HEK293 (cell line): ENCODE data around the gene SNRPB2.

ENCODE experiments used
- GLIS1 ChIP-seq: fragments of 450-650 bp; formaldehyde crosslinking; IDR thresholded peaks from 2 replicates; pipeline ENCODE4 v1.5.1; 2016; ENCODE audit warnings: missing biosample characterization, missing genetic modification characterization
- HOXA7 ChIP-seq: sonication (generic); formaldehyde crosslinking; IDR thresholded peaks from 2 replicates; pipeline ENCODE4 v1.8.1; 2022; ENCODE audit warnings: missing genetic modification reagents, borderline replicate concordance
- KLF16 ChIP-seq: fragments of 450-650 bp; formaldehyde crosslinking; IDR thresholded peaks from 2 replicates; pipeline ENCODE4 v1.5.1; 2017; ENCODE audit warnings: missing biosample characterization, missing genetic modification characterization
- SALL2 ChIP-seq: fragments of 450-650 bp; formaldehyde crosslinking; IDR thresholded peaks from 2 replicates; pipeline ENCODE4 v1.5.0; 2017; ENCODE audit warnings: missing biosample characterization, mild to moderate bottlenecking, missing genetic modification characterization, borderline replicate concordance
- SCRT2 ChIP-seq: fragments of 450-650 bp; formaldehyde crosslinking; IDR thresholded peaks from 2 replicates; pipeline ENCODE4 v1.5.1; 2016; ENCODE audit warnings: missing biosample characterization, missing genetic modification characterization
- ZBTB17 ChIP-seq: fragments of 450-650 bp; formaldehyde crosslinking; IDR thresholded peaks from 2 replicates; pipeline ENCODE4 v1.5.1; 2016; ENCODE audit warnings: missing biosample characterization, missing genetic modification characterization
- ZIC2 ChIP-seq: fragments of 450-650 bp; formaldehyde crosslinking; IDR thresholded peaks from 2 replicates; pipeline ENCODE4 v1.5.1; 2016; ENCODE audit warnings: missing biosample characterization, missing genetic modification characterization
- ZNF155 ChIP-seq: fragments of 450-650 bp; formaldehyde crosslinking; IDR thresholded peaks from 2 replicates; pipeline ENCODE4 v1.5.1; 2016; ENCODE audit warnings: missing biosample characterization, missing genetic modification characterization
- ZNF157 ChIP-seq: fragments of 450-650 bp; formaldehyde crosslinking; IDR thresholded peaks from 2 replicates; pipeline ENCODE4 v1.5.1; 2016; ENCODE audit warnings: missing biosample characterization, missing genetic modification characterization
- ZNF174 ChIP-seq: fragments of 450-650 bp; formaldehyde crosslinking; IDR thresholded peaks from 2 replicates; pipeline ENCODE4 v1.5.0; 2017; ENCODE audit warnings: missing biosample characterization, mild to moderate bottlenecking, missing genetic modification characterization
- ZNF223 ChIP-seq: fragments of 450-650 bp; formaldehyde crosslinking; IDR thresholded peaks from 2 replicates; pipeline ENCODE4 v1.5.1; 2016; ENCODE audit warnings: missing biosample characterization, missing genetic modification characterization
- ZNF341 ChIP-seq: fragments of 450-650 bp; formaldehyde crosslinking; IDR thresholded peaks from 2 replicates; pipeline ENCODE4; 2016; ENCODE audit warnings: low read depth, missing biosample characterization, missing genetic modification characterization
- ZNF366 ChIP-seq: fragments of 450-650 bp; formaldehyde crosslinking; conservative IDR thresholded peaks from 2 replicates; pipeline ENCODE4 v1.5.1; 2016; ENCODE audit warnings: missing biosample characterization, missing genetic modification characterization
- ZNF394 ChIP-seq: fragments of 450-650 bp; formaldehyde crosslinking; IDR thresholded peaks from 2 replicates; pipeline ENCODE4 v1.5.1; 2016; ENCODE audit warnings: missing biosample characterization, missing genetic modification characterization, mild to moderate bottlenecking, moderate library complexity, borderline replicate concordance
- ZNF416 ChIP-seq: fragments of 450-650 bp; formaldehyde crosslinking; IDR thresholded peaks from 2 replicates; pipeline ENCODE4 v1.5.1; 2016; ENCODE audit warnings: missing biosample characterization, missing genetic modification characterization
- ZNF473 ChIP-seq: fragments of 450-650 bp; formaldehyde crosslinking; IDR thresholded peaks from 2 replicates; pipeline ENCODE4 v1.5.1; 2017; ENCODE audit warnings: missing biosample characterization, missing genetic modification characterization
- ZNF549 ChIP-seq: fragments of 450-650 bp; IDR thresholded peaks from 2 replicates; pipeline ENCODE4 v1.5.1; 2018; ENCODE audit warnings: missing biosample characterization, missing genetic modification characterization, mild to moderate bottlenecking, inconsistent platforms, moderate library complexity
- ZNF555 ChIP-seq: fragments of 450-650 bp; formaldehyde crosslinking; conservative IDR thresholded peaks from 2 replicates; pipeline ENCODE4 v1.5.1; 2017; ENCODE audit warnings: missing biosample characterization, mild to moderate bottlenecking, missing genetic modification characterization, inconsistent platforms
- ZNF580 ChIP-seq: fragments of 450-650 bp; formaldehyde crosslinking; IDR thresholded peaks from 2 replicates; pipeline ENCODE4 v1.5.1; 2016; ENCODE audit warnings: missing biosample characterization, missing genetic modification characterization
- ZNF658 ChIP-seq: fragments of 450-650 bp; formaldehyde crosslinking; IDR thresholded peaks from 2 replicates; pipeline ENCODE4; 2016; ENCODE audit warnings: missing biosample characterization, missing genetic modification characterization
- ZNF701 ChIP-seq: fragments of 450-650 bp; formaldehyde crosslinking; IDR thresholded peaks from 2 replicates; pipeline ENCODE4 v1.5.1; 2016; ENCODE audit warnings: missing biosample characterization, missing genetic modification characterization
- ZNF704 ChIP-seq: fragments of 450-650 bp; formaldehyde crosslinking; IDR thresholded peaks from 2 replicates; pipeline ENCODE4 v1.5.1; 2016; ENCODE audit warnings: missing biosample characterization, missing genetic modification characterization
- ZNF768 ChIP-seq: fragments of 450-650 bp; formaldehyde crosslinking; IDR thresholded peaks from 2 replicates; pipeline ENCODE4 v1.5.1; 2018; ENCODE audit warnings: missing biosample characterization, mild to moderate bottlenecking, missing genetic modification characterization
- ZNF837 ChIP-seq: fragments of 450-650 bp; formaldehyde crosslinking; IDR thresholded peaks from 2 replicates; pipeline ENCODE4 v1.5.1; 2016; ENCODE audit warnings: missing biosample characterization, missing genetic modification characterization
- ZSCAN30 ChIP-seq: fragments of 450-650 bp; IDR thresholded peaks from 2 replicates; pipeline ENCODE4 v1.5.1; 2018; ENCODE audit warnings: missing biosample characterization, mild to moderate bottlenecking, missing genetic modification characterization, moderate library complexity
- TF ChIP-seq, protein P1 (sequence below): IDR thresholded peaks from 2 replicates; pipeline ENCODE4 v1.6.1; 2011; ENCODE audit warnings: mild to moderate bottlenecking, low read depth, low read length, borderline replicate concordance
- TF ChIP-seq, protein P2 (sequence below): fragments of 450-650 bp; formaldehyde crosslinking; IDR thresholded peaks from 2 replicates; pipeline ENCODE4 v1.5.1; 2017; ENCODE audit warnings: missing biosample characterization, missing genetic modification characterization
- TF ChIP-seq, protein P3 (sequence below): fragments of 450-650 bp; formaldehyde crosslinking; IDR thresholded peaks from 2 replicates; pipeline ENCODE4 v1.5.1; 2016; ENCODE audit warnings: missing biosample characterization, missing genetic modification characterization

Gene SNRPB2

GRCh38 chr20:16729565-16730460 is at the start of gene SNRPB2 (continued):
- TF ChIP-seq ZIC2 (tag by site-specific recombination) (no peak), ZNF157 (tag by site-specific recombination) (no peak), ZNF704 (tag by site-specific recombination) (no peak), HOXA7 (CRISPR knock-in tag) (no peak), ZNF555 (no peak), ZNF549 (tag by site-specific recombination) (no peak), ZNF701 (tag by site-specific recombination) (no peak), ZNF768 (no peak), ZNF837 (tag by site-specific recombination) (no peak), ZNF473 (tag by site-specific recombination) (no peak), SCRT2 (tag by site-specific recombination) (0 out of 2 replicates have a peak, but pooled peaks have one; percentile 25), ZNF341 (no peak), ZSCAN30 (0 out of 2 replicates have a peak, but pooled peaks have one; percentile 29), ZNF394 (tag by site-specific recombination) (0 out of 2 replicates have a peak, but pooled peaks have one; percentile 31), SALL2 (tag by site-specific recombination) (no peak), KLF16 (tag by site-specific recombination) (no peak), ZNF174 (tag by site-specific recombination) (no peak), ZNF580 (tag by site-specific recombination) (no peak), ZNF416 (tag by site-specific recombination) (no peak), GLIS1 (no peak), ZNF155 (tag by site-specific recombination) (no peak), ZNF366 (tag by site-specific recombination) (0 out of 2 replicates have a peak, but pooled peaks have one; percentile 15), ZNF223 (tag by site-specific recombination) (no peak), ZBTB17 (tag by site-specific recombination) (peak; percentile 100), ZNF658 (tag by site-specific recombination) (no peak)
- TF ChIP-seq, protein P1, sequence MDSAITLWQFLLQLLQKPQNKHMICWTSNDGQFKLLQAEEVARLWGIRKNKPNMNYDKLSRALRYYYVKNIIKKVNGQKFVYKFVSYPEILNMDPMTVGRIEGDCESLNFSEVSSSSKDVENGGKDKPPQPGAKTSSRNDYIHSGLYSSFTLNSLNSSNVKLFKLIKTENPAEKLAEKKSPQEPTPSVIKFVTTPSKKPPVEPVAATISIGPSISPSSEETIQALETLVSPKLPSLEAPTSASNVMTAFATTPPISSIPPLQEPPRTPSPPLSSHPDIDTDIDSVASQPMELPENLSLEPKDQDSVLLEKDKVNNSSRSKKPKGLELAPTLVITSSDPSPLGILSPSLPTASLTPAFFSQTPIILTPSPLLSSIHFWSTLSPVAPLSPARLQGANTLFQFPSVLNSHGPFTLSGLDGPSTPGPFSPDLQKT, result peak; percentile 94
- TF ChIP-seq, protein P2, sequence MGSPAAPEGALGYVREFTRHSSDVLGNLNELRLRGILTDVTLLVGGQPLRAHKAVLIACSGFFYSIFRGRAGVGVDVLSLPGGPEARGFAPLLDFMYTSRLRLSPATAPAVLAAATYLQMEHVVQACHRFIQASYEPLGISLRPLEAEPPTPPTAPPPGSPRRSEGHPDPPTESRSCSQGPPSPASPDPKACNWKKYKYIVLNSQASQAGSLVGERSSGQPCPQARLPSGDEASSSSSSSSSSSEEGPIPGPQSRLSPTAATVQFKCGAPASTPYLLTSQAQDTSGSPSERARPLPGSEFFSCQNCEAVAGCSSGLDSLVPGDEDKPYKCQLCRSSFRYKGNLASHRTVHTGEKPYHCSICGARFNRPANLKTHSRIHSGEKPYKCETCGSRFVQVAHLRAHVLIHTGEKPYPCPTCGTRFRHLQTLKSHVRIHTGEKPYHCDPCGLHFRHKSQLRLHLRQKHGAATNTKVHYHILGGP, result no peak
- TF ChIP-seq, protein P3, sequence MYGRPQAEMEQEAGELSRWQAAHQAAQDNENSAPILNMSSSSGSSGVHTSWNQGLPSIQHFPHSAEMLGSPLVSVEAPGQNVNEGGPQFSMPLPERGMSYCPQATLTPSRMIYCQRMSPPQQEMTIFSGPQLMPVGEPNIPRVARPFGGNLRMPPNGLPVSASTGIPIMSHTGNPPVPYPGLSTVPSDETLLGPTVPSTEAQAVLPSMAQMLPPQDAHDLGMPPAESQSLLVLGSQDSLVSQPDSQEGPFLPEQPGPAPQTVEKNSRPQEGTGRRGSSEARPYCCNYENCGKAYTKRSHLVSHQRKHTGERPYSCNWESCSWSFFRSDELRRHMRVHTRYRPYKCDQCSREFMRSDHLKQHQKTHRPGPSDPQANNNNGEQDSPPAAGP, result peak; percentile 43; the same call in 1 of the 2 replicates
